Measurements from ENCODE around the gene CEP55.

GRCh38 chr10:93475227-93475626 is 21.2 kb upstream of the CEP55 start:
- TF ChIP-seq GATA2 (CRISPR knock-in tag; IDR thresholded peaks at IDR 0.05) (no peak), ZNF639 (CRISPR knock-in tag; conservative IDR thresholded peaks at IDR 0.05 in 1 of 2, IDR thresholded peaks at IDR 0.05 in 1 of 2) (no peak), USF1 (CRISPR knock-in tag; IDR thresholded peaks at IDR 0.05) (no peak), SMARCA4 (IDR thresholded peaks at IDR 0.05) (no peak), PRPF4 (IDR thresholded peaks at IDR 0.05; ENCODE audit: insufficient read depth, low read depth, low read length, poor library complexity, severe bottlenecking) (no peak), TOE1 (IDR thresholded peaks at IDR 0.05; ENCODE audit: borderline replicate concordance) (no peak), TOE1 (CRISPR knock-in tag; IDR thresholded peaks at IDR 0.05; ENCODE audit: borderline replicate concordance, low read depth) (no peak), ZNF263 (CRISPR knock-in tag; IDR thresholded peaks at IDR 0.05; ENCODE audit: borderline replicate concordance) (no peak), CTCF (IDR thresholded peaks at IDR 0.05 in 2 of 3, conservative IDR thresholded peaks at IDR 0.05 in 1 of 3; ENCODE audit: insufficient read depth in 2 of 3, low read depth in 1 of 3, low read length in 3 of 3) (no peak)

Data from K562 (cell line).